IMR-90 (cell line): ENCODE data around the gene KIF20B. TPM values are rescaled to one million over a fixed set of nuclear protein-coding genes. Genes with fewer than 3 reads are reported as not detected.

ENCODE experiments used
- ATAC-seq: fragments of 200-7000 bp; cut with Tn5 transposase; 2 replicates; pipeline ENCODE4 v1.9.1; 2020; ENCODE audit warnings: low read depth, mild to moderate bottlenecking, moderate library complexity
- BruUV-seq: library from RNA; stranded (reverse); fragments of 400-500 nt; replicated peaks from 2 replicates; lab custom pipeline; 2021; lab: Mats Ljungman, UMichigan
- CTCF ChIA-PET: fragments of 300-600 bp; formaldehyde crosslinking; extraction: SDS; loops from one replicate; lab custom pipeline; 2021; ENCODE audit warnings: antibody characterized with exemption; lab: Yijun Ruan, JAX
- POLR2A ChIA-PET: fragments of 300-600 bp; sonication (Branson Sonifier 250); formaldehyde crosslinking; loops from one replicate; lab custom pipeline; 2022; ENCODE audit warnings: antibody characterized with exemption; ENCODE audit not compliant: unreplicated experiment; lab: Charles Lee
- DNase-seq: peaks from one replicate; pipeline ENCODE4 v3.0.0; 2013
- H2AFZ ChIP-seq: replicated peaks from 2 replicates; pipeline ENCODE3; 2013; ENCODE audit warnings: low read length, mild to moderate bottlenecking; ENCODE audit not compliant: poor library complexity
- H2AK5ac ChIP-seq: 2 replicates; pipeline ENCODE4 v1.6.1; 2013; ENCODE audit warnings: low read depth, low read length, inconsistent platforms
- H2AK9ac ChIP-seq: replicated peaks from 2 replicates; pipeline ENCODE3; 2013; ENCODE audit warnings: mild to moderate bottlenecking, low read depth, low read length, moderate library complexity; ENCODE audit not compliant: poor library complexity
- H2BK120ac ChIP-seq: 2 replicates; pipeline ENCODE4 v1.6.1; 2013; ENCODE audit warnings: low read depth, low read length, inconsistent platforms
- H2BK15ac ChIP-seq: 3 replicates; pipeline ENCODE4 v1.6.1; 2013; ENCODE audit warnings: low read depth, low read length, inconsistent platforms
- H2BK20ac ChIP-seq: 2 replicates; pipeline ENCODE4 v1.6.1; 2013; ENCODE audit warnings: low read depth, mild to moderate bottlenecking, inconsistent platforms, low read length, moderate library complexity
- H2BK5ac ChIP-seq: 2 replicates; pipeline ENCODE4 v1.6.1; 2013; ENCODE audit warnings: mild to moderate bottlenecking, low read depth, low read length, inconsistent platforms; ENCODE audit not compliant: poor library complexity, severe bottlenecking
- H3K14ac ChIP-seq: replicated peaks from 2 replicates; pipeline ENCODE4 v1.6.1; 2013; ENCODE audit warnings: low read depth, low read length, inconsistent platforms
- H3K18ac ChIP-seq: 2 replicates; pipeline ENCODE4 v1.6.1; 2013; ENCODE audit warnings: low read depth, low read length, control low read depth
- H3K23ac ChIP-seq: 2 replicates; pipeline ENCODE4 v1.6.1; 2013; ENCODE audit warnings: low read depth, low read length, inconsistent platforms
- H3K27ac ChIP-seq: 2 replicates; pipeline ENCODE4 v1.5.1; 2013; ENCODE audit warnings: mild to moderate bottlenecking, control low read depth, low read length; ENCODE audit not compliant: insufficient read depth
- H3K27me3 ChIP-seq: 2 replicates; pipeline ENCODE4 v1.6.1; 2013; ENCODE audit warnings: low read length; ENCODE audit not compliant: control insufficient read depth, insufficient read depth
- H3K36me3 ChIP-seq: 2 replicates; pipeline ENCODE4 v1.6.1; 2013; ENCODE audit warnings: low read length, mixed read lengths; ENCODE audit not compliant: control insufficient read depth, insufficient read depth
- H3K4ac ChIP-seq: 2 replicates; pipeline ENCODE4 v1.6.1; 2013; ENCODE audit warnings: low read depth, low read length, inconsistent platforms
- H3K4me1 ChIP-seq: 2 replicates; pipeline ENCODE4 v1.6.1; 2013; ENCODE audit warnings: low read length, mixed read lengths; ENCODE audit not compliant: control insufficient read depth, insufficient read depth
- H3K4me2 ChIP-seq: 2 replicates; pipeline ENCODE4 v1.6.1; 2013; ENCODE audit warnings: low read depth, mild to moderate bottlenecking, control low read depth, low read length, moderate library complexity
- H3K4me3 ChIP-seq: 2 replicates; pipeline ENCODE4 v1.5.1; 2013; ENCODE audit warnings: low read depth, mild to moderate bottlenecking, control low read depth, low read length, moderate library complexity; ENCODE audit not compliant: insufficient read depth
- H3K56ac ChIP-seq: 2 replicates; pipeline ENCODE4 v1.6.1; 2013; ENCODE audit warnings: low read length, inconsistent platforms; ENCODE audit not compliant: insufficient read depth; ENCODE audit errors: extremely low read depth
- H3K79me1 ChIP-seq, 2 experiments: 2 replicates each; pipeline ENCODE4 v1.6.1; 2013; ENCODE audit warnings: low read length in 2 of 2, inconsistent platforms in 1 of 2, low read depth in 1 of 2
- H3K9ac ChIP-seq: 2 replicates; pipeline ENCODE4 v1.6.1; 2013; ENCODE audit warnings: low read depth, low read length, control low read depth
- H3K9me1 ChIP-seq: 2 replicates; pipeline ENCODE4 v1.6.1; 2013; ENCODE audit warnings: low read length, inconsistent platforms; ENCODE audit not compliant: insufficient read depth
- H3K9me3 ChIP-seq: 2 replicates; pipeline ENCODE4 v1.6.1; 2013; ENCODE audit warnings: low read length; ENCODE audit not compliant: control insufficient read depth, insufficient read depth
- H4K20me1 ChIP-seq: 2 replicates; pipeline ENCODE4 v1.6.1; 2013; ENCODE audit warnings: low read length, inconsistent platforms; ENCODE audit not compliant: insufficient read depth
- H4K5ac ChIP-seq: 2 replicates; pipeline ENCODE4 v1.6.1; 2013; ENCODE audit warnings: mild to moderate bottlenecking, low read depth, low read length, control low read depth
- H4K8ac ChIP-seq, 2 experiments: 2 replicates each; pipeline ENCODE4 v1.6.1; 2013; ENCODE audit warnings: low read depth in 2 of 2, low read length in 2 of 2, control low read depth in 1 of 2, inconsistent platforms in 1 of 2
- H4K91ac ChIP-seq: 2 replicates; pipeline ENCODE4 v1.6.1; 2013; ENCODE audit warnings: low read depth, low read length, inconsistent platforms; ENCODE audit not compliant: insufficient read depth
- BHLHE40 ChIP-seq: fragments of 150-350 bp; IDR thresholded peaks from 2 replicates; pipeline ENCODE4 v1.6.1; 2016; ENCODE audit warnings: mild to moderate bottlenecking, low read depth, low read length
- CEBPB ChIP-seq: IDR thresholded peaks from 2 replicates; pipeline ENCODE4 v1.6.1; 2012; ENCODE audit warnings: low read depth, low read length, improper control_type of control experiment
- CHD1 ChIP-seq: IDR thresholded peaks from 2 replicates; pipeline ENCODE4 v1.6.1; 2012; ENCODE audit warnings: low read depth, low read length, improper control_type of control experiment
- ELK1 ChIP-seq: fragments of 150-350 bp; IDR thresholded peaks from 2 replicates; pipeline ENCODE4 v1.6.1; 2016; ENCODE audit warnings: low read depth, mild to moderate bottlenecking, low read length, moderate library complexity, borderline replicate concordance
- FOS ChIP-seq: fragments of 150-350 bp; IDR thresholded peaks from 2 replicates; pipeline ENCODE4 v1.6.1; 2016; ENCODE audit warnings: low read depth, low read length
- MAFK ChIP-seq: IDR thresholded peaks from 2 replicates; pipeline ENCODE4 v1.6.1; 2012; ENCODE audit warnings: low read depth, low read length, improper control_type of control experiment
- MAZ ChIP-seq: IDR thresholded peaks from 2 replicates; pipeline ENCODE4 v1.6.1; 2012; ENCODE audit warnings: low read depth, mild to moderate bottlenecking, low read length, improper control_type of control experiment, moderate library complexity, borderline replicate concordance
- MXI1 ChIP-seq: IDR thresholded peaks from 2 replicates; pipeline ENCODE4 v1.6.1; 2012; ENCODE audit warnings: low read depth, mild to moderate bottlenecking, low read length, moderate library complexity, borderline replicate concordance
- NFE2L2 ChIP-seq: fragments of 150-350 bp; IDR thresholded peaks from 2 replicates; pipeline ENCODE4 v1.6.1; 2016; ENCODE audit warnings: low read depth, mild to moderate bottlenecking, low read length
- POLR2A ChIP-seq: IDR thresholded peaks from 2 replicates; pipeline ENCODE4 v1.6.1; 2012; ENCODE audit warnings: mild to moderate bottlenecking, low read depth, low read length
- RAD21 ChIP-seq: IDR thresholded peaks from 2 replicates; pipeline ENCODE4 v1.6.1; 2012; ENCODE audit warnings: low read length, improper control_type of control experiment
- RCOR1 ChIP-seq: IDR thresholded peaks from 2 replicates; pipeline ENCODE4 v1.6.1; 2012; ENCODE audit warnings: mild to moderate bottlenecking, low read length, improper control_type of control experiment; ENCODE audit not compliant: insufficient replicate concordance
- RFX5 ChIP-seq: IDR thresholded peaks from 2 replicates; pipeline ENCODE4 v1.8.0; 2012; ENCODE audit warnings: low read depth, mild to moderate bottlenecking, low read length, moderate library complexity
- SMC3 ChIP-seq: fragments of 150-350 bp; IDR thresholded peaks from 2 replicates; pipeline ENCODE4 v1.6.1; 2016; ENCODE audit warnings: low read depth, mild to moderate bottlenecking, antibody characterized with exemption, low read length, moderate library complexity
- USF2 ChIP-seq: fragments of 150-350 bp; IDR thresholded peaks from 2 replicates; pipeline ENCODE4 v1.6.1; 2017; ENCODE audit warnings: mild to moderate bottlenecking, antibody characterized with exemption, low read length, low read depth
- WGBS, 2 experiments: methylation state at CpG; one replicate each; pipeline versions ENCODE4 v1.1.5 to v1.1.7; 2013; ENCODE audit warnings: missing lambda C conversion rate in 2 of 2; ENCODE audit not compliant: insufficient read length in 1 of 2; ENCODE audit errors: extremely low coverage in 2 of 2; 5-methylcytosine and 5-hydroxymethylcytosine counted together
- dilution Hi-C: fragments of 300-500 bp; cut with HindIII; formaldehyde crosslinking; loops from one replicate; pipeline ENCODE4 v1.14.3; 2018; ENCODE audit warnings: low sequenced_read_pairs; ENCODE audit not compliant: unreplicated experiment
- in situ Hi-C: fragments of 300-500 bp; cut with MboI; formaldehyde crosslinking; loops from 3 replicates; pipeline ENCODE4 v1.14.3; 2019; ENCODE audit warnings: low sequenced_read_pairs, inconsistent platforms, mixed read lengths
- intact Hi-C: fragments of 100-400 bp; cut with micrococcal nuclease; formaldehyde crosslinking; loops from 2 replicates; pipeline ENCODE4 v1.10.0; 2022
- polyA plus RNA-seq, 3 experiments: library from polyadenylated mRNA; depleted of rRNA; stranded (reverse); fragments of >200 nt; gene quantifications; 2 replicates each; pipeline ENCODE4 v1.2.3, GENCODE V29; 2012; ENCODE audit warnings: low replicate concordance in 1 of 3
- total RNA-seq: library from RNA; depleted of rRNA; stranded (reverse); fragments of >200 nt; gene quantifications from 2 replicates; pipeline ENCODE4 v1.2.3, GENCODE V29; 2012
- TF ChIP-seq, protein P1 (sequence below): conservative IDR thresholded peaks from 2 replicates; pipeline ENCODE4 v1.5.1; 2012; ENCODE audit warnings: mild to moderate bottlenecking, low read depth, low read length, improper control_type of control experiment

The KIF20B gene
- total and polyA plus RNA-seq, 2 of the 4 experiments (the other 2 are of a cell fraction) = 3.1 to 23.5 TPM

DNA sequence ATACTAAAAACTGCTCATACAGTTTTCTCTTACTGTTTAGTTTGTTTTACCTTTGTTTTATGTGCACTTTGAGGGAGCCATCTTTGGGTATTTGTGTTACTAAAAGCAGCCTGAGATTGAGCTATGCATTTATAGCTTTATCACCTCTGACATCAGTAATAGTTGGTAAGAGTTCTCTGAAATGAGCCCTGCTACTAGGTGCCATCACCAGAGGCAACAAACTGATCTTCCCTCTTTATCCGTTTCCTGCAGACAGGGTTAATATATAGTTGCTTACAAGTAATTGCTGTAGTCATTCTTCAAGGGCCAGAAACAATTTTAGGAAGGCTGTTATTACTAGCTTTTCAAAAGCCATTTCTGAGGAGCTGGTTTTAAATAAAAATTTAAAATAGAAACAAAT, 49.1 kb downstream of the KIF20B start:
- H3K18ac ChIP-seq = no peak overlapping the region
- H3K4me2 ChIP-seq = no peak overlapping the region
- no peak overlapping the region for H3K9ac ChIP-seq
- BruUV-seq = no TSS peak
- H3K14ac ChIP-seq = no peak overlapping the region
- H3K27me3 ChIP-seq = no peaks in the 10 kb centered on the region
- CTCF ChIA-PET = no interaction called here
- H3K79me1 ChIP-seq = peaks cover 3% of the 10 kb centered on the region in 2 experiments; a peak in 2 of 4 replicates
- no peak overlapping the region for H2BK5ac ChIP-seq
- H4K91ac ChIP-seq = no peak overlapping the region
- intact Hi-C loops (no loop called here), dilution Hi-C loops (no loop called here), in situ Hi-C loops (no loop called here)
- no peak overlapping the region for H3K4me3 ChIP-seq
- no peak overlapping the region for H2AK5ac ChIP-seq
- no peak overlapping the region for H4K5ac ChIP-seq
- no peak for ATAC-seq
- no peak overlapping the region for H3K56ac ChIP-seq
- no peak for DNase-seq
- peaks cover 2% of the 10 kb centered on the region; the same call in 1 of the 2 replicates for H3K4me1 ChIP-seq
- TF ChIP-seq RFX5 = no peak
- TF ChIP-seq RCOR1 = no peak
- no peak for TF ChIP-seq MAZ
- TF ChIP-seq USF2 = no peak
- TF ChIP-seq, protein P1, sequence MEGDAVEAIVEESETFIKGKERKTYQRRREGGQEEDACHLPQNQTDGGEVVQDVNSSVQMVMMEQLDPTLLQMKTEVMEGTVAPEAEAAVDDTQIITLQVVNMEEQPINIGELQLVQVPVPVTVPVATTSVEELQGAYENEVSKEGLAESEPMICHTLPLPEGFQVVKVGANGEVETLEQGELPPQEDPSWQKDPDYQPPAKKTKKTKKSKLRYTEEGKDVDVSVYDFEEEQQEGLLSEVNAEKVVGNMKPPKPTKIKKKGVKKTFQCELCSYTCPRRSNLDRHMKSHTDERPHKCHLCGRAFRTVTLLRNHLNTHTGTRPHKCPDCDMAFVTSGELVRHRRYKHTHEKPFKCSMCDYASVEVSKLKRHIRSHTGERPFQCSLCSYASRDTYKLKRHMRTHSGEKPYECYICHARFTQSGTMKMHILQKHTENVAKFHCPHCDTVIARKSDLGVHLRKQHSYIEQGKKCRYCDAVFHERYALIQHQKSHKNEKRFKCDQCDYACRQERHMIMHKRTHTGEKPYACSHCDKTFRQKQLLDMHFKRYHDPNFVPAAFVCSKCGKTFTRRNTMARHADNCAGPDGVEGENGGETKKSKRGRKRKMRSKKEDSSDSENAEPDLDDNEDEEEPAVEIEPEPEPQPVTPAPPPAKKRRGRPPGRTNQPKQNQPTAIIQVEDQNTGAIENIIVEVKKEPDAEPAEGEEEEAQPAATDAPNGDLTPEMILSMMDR = no peak
- TF ChIP-seq ELK1 = no peak
- TF ChIP-seq CHD1 = no peak
- TF ChIP-seq SMC3 = no peak
- TF ChIP-seq CEBPB = no peak
- TF ChIP-seq MXI1 = no peak
- TF ChIP-seq BHLHE40 = no peak
- TF ChIP-seq POLR2A = no peak
- TF ChIP-seq FOS = no peak
- TF ChIP-seq NFE2L2 = no peak
- no peak for TF ChIP-seq RAD21
- no peak for TF ChIP-seq MAFK
- WGBS, 2 experiments = no CpG with 5 or more reads among the region's 1 CpG
- H4K20me1 ChIP-seq = no peaks in the 10 kb centered on the region
- H2BK15ac ChIP-seq = no peak overlapping the region
- POLR2A ChIA-PET = no interaction called here
- no peaks in the 10 kb centered on the region for H3K9me3 ChIP-seq
- no peaks in the 10 kb centered on the region for H3K9me1 ChIP-seq
- H3K36me3 ChIP-seq = peaks cover 2% of the 10 kb centered on the region; the same call in 1 of the 2 replicates
- H3K23ac ChIP-seq = peak overlapping the region; percentile 75; the same call in 1 of the 2 replicates
- no peak overlapping the region for H2BK120ac ChIP-seq
- H2AK9ac ChIP-seq = no peak overlapping the region
- no peak overlapping the region for H2BK20ac ChIP-seq
- H2AFZ ChIP-seq = no peak overlapping the region
- 0 out of 4 replicates have a peak overlapping the region, but pooled peaks of 1 of the 2 experiments have one; percentile 21 for H4K8ac ChIP-seq
- no peak overlapping the region for H3K27ac ChIP-seq
- no peak overlapping the region for H3K4ac ChIP-seq
